ENCODE data around the gene ARAF.
A peak's percentile ranks its signal among the peaks of the same experiment; 100 is the strongest.

ARAF gene

GRCh38 chrX:47523297-47523696, 37.7 kb upstream of the ARAF start:
- H3K27ac Mint-ChIP-seq: peak overlapping the region in 1 of 3 experiments; percentile 58
- no peaks in the 10 kb centered on the region for H3K27me3 Mint-ChIP-seq (ENCODE audit: low read depth)
- peak; percentile 68 to 77 (median 76) for TF ChIP-seq CTCF (IDR thresholded peaks at IDR 0.05; ENCODE audit: unreplicated experiment in 3 of 3)
- H3K36me3 Mint-ChIP-seq (ENCODE audit: low read depth): no peaks in the 10 kb centered on the region
- peaks cover 19% of the 10 kb centered on the region for H3K9me3 Mint-ChIP-seq
- H3K4me1 Mint-ChIP-seq: no peaks in the 10 kb centered on the region
- H3K4me3 Mint-ChIP-seq: peak overlapping the region; percentile 77 to 82 (median 81)

- Mint-ChIP-seq H3K27ac (no peak overlapping the region), H3K4me1 (no peaks in the 10 kb centered on the region), H3K9me3 (peaks cover 17% of the 10 kb centered on the region), H3K27me3 (ENCODE audit: low read depth) (no peaks in the 10 kb centered on the region), H3K4me3 (peak overlapping the region; percentile 77 to 82 (median 81)), H3K36me3 (ENCODE audit: low read depth) (no peaks in the 10 kb centered on the region)
- TF ChIP-seq CTCF (IDR thresholded peaks at IDR 0.05; ENCODE audit: unreplicated experiment in 3 of 3): no peak
Observed at GRCh38 chrX:47523713-47524166, 37.3 kb upstream of the ARAF start.

DNA sequence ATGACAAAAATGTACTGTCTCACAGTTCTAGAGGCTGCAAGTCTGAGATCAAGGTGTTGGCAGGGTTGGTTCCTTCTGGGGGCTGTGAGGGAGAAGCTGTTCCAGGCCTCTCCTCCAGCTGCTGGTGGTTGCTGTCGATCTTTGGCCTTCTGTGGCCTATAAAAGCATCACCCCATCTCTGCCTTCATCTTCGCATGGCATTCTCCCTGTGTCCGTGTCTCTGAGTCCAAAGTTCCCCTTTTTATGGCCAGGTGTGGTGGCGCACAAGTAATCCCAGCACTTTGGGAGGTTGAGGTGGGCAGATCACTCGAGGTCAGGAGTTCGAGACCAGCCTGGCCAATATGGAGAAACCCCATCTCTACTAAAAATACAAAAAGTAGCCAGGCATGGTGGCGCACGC, 31.5 kb upstream of the ARAF start:
- Mint-ChIP-seq H3K36me3 (ENCODE audit: low read depth) (no peaks in the 10 kb centered on the region), H3K27ac (no peak overlapping the region), H3K4me3 (no peak overlapping the region), H3K9me3 (peaks cover 17% of the 10 kb centered on the region), H3K4me1 (no peaks in the 10 kb centered on the region), H3K27me3 (ENCODE audit: low read depth) (peaks cover 3% of the 10 kb centered on the region)
- no peak for TF ChIP-seq CTCF (IDR thresholded peaks at IDR 0.05; ENCODE audit: unreplicated experiment in 3 of 3)

DNA sequence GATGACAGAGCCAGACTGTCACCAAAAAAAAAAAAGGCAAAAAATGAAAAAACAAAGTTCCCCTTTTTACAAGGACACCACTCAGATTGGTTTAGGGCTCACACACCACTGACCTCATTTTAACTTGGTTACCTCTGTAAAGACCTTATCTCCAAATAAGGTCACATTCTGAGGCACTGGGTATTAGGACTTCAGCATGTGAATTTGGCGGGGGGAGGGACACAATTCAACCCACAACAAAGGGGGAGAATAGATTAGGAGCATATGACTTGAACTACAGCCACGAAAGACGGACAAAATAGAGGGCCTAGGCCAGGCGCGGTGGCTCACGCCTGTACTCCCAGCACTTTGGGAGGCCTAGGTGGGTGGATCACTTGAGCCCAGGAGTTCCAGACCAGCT, 31.0 kb upstream of the ARAF start:
- no peak overlapping the region for H3K27ac Mint-ChIP-seq
- TF ChIP-seq CTCF (IDR thresholded peaks at IDR 0.05; ENCODE audit: unreplicated experiment in 3 of 3): no peak
- no peak overlapping the region for H3K4me3 Mint-ChIP-seq
- H3K9me3 Mint-ChIP-seq: peaks cover 15% of the 10 kb centered on the region
- H3K27me3 Mint-ChIP-seq (ENCODE audit: low read depth): peaks cover 3% of the 10 kb centered on the region
- H3K4me1 Mint-ChIP-seq: no peaks in the 10 kb centered on the region
- no peaks in the 10 kb centered on the region for H3K36me3 Mint-ChIP-seq (ENCODE audit: low read depth)

- Mint-ChIP-seq H3K9me3 (peaks cover 8% of the 10 kb centered on the region), H3K4me1 (peaks cover 15% of the 10 kb centered on the region), H3K4me3 (no peak overlapping the region), H3K27ac (peak overlapping the region; percentile 42 to 72 (median 58)), H3K27me3 (ENCODE audit: low read depth) (no peaks in the 10 kb centered on the region), H3K36me3 (ENCODE audit: low read depth) (no peaks in the 10 kb centered on the region)
- no peak for TF ChIP-seq CTCF (IDR thresholded peaks at IDR 0.05; ENCODE audit: unreplicated experiment in 3 of 3)
Observed at GRCh38 chrX:47539860-47540259, 21.1 kb upstream of the ARAF start.

GRCh38 chrX:47540754-47541538, 20.1 kb upstream of the ARAF start:
- H3K4me3 Mint-ChIP-seq: peak overlapping the region in 1 of 3 experiments; percentile 28
- no peaks in the 10 kb centered on the region for H3K27me3 Mint-ChIP-seq (ENCODE audit: low read depth)
- peaks cover 15% of the 10 kb centered on the region for H3K4me1 Mint-ChIP-seq
- H3K36me3 Mint-ChIP-seq (ENCODE audit: low read depth): no peaks in the 10 kb centered on the region
- H3K27ac Mint-ChIP-seq: peak overlapping the region; percentile 88 to 98 (median 95)
- peaks cover 5% of the 10 kb centered on the region for H3K9me3 Mint-ChIP-seq
- TF ChIP-seq CTCF (IDR thresholded peaks at IDR 0.05; ENCODE audit: unreplicated experiment in 3 of 3): peak; percentile 44 to 59 (median 56)

Data from nephron (organoid).